ENCODE data around the gene HSF5. TPM values are rescaled to one million over a fixed set of nuclear protein-coding genes. Genes with fewer than 3 reads are reported as not detected.

HSF5 gene
- total RNA-seq, 1 donor from 2014 or later, result 0.32 TPM

DNA sequence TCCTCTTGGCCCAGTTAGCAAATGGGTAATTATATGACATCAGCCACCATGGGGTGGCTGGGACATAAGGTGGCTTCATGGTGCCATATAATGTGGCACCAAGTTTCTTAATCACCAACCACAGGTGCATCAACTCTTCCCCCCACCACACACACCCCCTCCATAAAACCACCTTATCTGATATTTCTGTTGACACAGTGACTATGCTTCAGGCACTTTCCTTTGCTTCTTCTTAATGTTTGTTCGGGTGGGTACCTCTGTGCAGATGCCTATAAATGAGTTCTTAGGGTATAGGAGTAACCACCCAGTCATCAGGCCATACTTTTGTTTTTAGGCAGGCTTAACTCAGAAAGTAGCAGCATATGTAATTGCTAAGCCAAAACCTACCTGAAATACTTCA lies 100.4 kb downstream of the HSF5 start:
- Histone ChIP-seq H3K4me1 (peaks cover 32% of the 10 kb centered on the region), H3K27ac (no peak overlapping the region), H3K36me3 (no peaks in the 10 kb centered on the region), H3K27me3 (ENCODE audit: low read depth) (no peaks in the 10 kb centered on the region), H3K4me3 (no peak overlapping the region), H3K9me3 (no peaks in the 10 kb centered on the region)
- intact Hi-C loops (cut with DNase I), result no loop called here
- DNase-seq (no peak), ATAC-seq (peak in 1 of 2 donors; percentile 28)
- TF ChIP-seq, protein P1, sequence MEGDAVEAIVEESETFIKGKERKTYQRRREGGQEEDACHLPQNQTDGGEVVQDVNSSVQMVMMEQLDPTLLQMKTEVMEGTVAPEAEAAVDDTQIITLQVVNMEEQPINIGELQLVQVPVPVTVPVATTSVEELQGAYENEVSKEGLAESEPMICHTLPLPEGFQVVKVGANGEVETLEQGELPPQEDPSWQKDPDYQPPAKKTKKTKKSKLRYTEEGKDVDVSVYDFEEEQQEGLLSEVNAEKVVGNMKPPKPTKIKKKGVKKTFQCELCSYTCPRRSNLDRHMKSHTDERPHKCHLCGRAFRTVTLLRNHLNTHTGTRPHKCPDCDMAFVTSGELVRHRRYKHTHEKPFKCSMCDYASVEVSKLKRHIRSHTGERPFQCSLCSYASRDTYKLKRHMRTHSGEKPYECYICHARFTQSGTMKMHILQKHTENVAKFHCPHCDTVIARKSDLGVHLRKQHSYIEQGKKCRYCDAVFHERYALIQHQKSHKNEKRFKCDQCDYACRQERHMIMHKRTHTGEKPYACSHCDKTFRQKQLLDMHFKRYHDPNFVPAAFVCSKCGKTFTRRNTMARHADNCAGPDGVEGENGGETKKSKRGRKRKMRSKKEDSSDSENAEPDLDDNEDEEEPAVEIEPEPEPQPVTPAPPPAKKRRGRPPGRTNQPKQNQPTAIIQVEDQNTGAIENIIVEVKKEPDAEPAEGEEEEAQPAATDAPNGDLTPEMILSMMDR (IDR thresholded peaks at IDR 0.05), result no peak

DNA sequence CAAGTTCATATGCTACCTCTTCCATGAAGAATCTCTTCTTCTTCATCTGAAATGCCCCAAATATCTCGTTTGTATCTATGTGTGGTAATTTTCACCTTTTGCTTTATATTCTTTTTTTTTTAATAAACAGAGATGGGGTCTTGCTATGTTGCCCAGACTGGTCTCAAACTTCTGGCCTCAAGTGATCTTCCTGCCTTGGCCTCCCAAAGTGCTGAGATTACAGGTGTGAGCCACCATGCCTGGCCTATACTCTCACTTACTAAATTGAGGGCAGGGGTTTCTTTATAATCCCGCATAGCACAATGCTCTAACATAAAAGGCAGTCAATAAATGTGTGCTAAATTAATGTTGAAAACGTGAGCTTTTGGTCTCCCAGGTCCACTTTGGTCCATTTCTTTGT lies 101.5 kb downstream of the HSF5 start:
- no peak overlapping the region for H3K4me3 ChIP-seq
- intact Hi-C loops (cut with DNase I), result no loop called here
- no peaks in the 10 kb centered on the region for H3K27me3 ChIP-seq (ENCODE audit: low read depth)
- no peaks in the 10 kb centered on the region for H3K36me3 ChIP-seq
- ATAC-seq, result no peak
- no peak overlapping the region for H3K27ac ChIP-seq
- peaks cover 37% of the 10 kb centered on the region for H3K4me1 ChIP-seq
- no peak for DNase-seq
- no peaks in the 10 kb centered on the region for H3K9me3 ChIP-seq
- TF ChIP-seq, protein P1 (IDR thresholded peaks at IDR 0.05), result no peak

DNA sequence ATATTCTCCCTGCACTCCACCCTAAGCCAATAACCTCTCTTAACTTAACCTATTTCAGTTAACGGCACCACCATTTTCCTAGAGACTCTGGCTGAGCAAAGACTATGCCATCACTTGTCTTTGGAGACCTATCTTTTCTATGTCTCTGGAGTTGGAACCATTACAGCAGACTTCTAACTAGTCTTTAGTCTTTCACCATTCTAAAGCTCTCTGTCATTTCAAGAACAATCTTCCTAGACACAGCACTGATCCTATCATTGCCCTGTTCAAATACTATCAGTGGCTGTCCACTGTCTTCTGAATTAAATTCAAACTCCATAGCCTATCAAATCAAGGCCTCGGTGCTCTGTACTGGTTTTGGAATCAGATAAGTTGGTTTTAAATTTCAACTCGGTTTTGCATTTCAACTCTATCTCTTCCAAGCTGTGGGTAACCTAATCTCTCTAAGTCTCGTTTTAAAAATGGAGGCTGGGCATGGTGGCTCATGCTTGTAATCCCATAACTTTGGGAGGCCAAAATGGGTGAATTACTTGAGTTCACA lies 102.8 kb downstream of the HSF5 start:
- no peak overlapping the region for H3K27ac ChIP-seq
- TF ChIP-seq, protein P1 (IDR thresholded peaks at IDR 0.05), result no peak
- H3K4me3 ChIP-seq, result no peak overlapping the region
- H3K4me1 ChIP-seq, result peaks cover 41% of the 10 kb centered on the region
- intact Hi-C loops (cut with DNase I), result no loop called here
- H3K9me3 ChIP-seq, result no peaks in the 10 kb centered on the region
- no peaks in the 10 kb centered on the region for H3K36me3 ChIP-seq
- ATAC-seq (no peak), DNase-seq (no peak)
- H3K27me3 ChIP-seq (ENCODE audit: low read depth), result no peaks in the 10 kb centered on the region

DNA sequence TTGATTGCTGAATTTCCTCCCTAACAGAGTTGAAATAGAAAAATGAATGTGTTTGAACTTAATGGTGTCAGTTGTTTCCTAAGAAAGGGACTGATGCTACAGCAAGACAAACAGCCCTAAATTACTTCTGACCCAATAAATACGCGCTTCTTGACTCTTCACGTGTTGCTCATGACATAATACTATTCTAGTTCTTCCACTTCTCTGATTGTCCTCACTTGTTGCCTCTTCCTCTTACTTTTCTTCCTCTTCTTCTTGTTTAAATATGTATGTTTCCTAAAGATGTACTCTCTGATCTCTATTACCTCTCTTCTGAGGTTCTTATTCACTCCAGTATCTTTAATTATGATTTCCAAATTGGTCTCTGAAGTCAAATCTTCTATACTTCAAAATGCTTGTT lies 103.3 kb downstream of the HSF5 start:
- H3K4me1 ChIP-seq, result peaks cover 43% of the 10 kb centered on the region
- intact Hi-C loops (cut with DNase I), result no loop called here

DNA sequence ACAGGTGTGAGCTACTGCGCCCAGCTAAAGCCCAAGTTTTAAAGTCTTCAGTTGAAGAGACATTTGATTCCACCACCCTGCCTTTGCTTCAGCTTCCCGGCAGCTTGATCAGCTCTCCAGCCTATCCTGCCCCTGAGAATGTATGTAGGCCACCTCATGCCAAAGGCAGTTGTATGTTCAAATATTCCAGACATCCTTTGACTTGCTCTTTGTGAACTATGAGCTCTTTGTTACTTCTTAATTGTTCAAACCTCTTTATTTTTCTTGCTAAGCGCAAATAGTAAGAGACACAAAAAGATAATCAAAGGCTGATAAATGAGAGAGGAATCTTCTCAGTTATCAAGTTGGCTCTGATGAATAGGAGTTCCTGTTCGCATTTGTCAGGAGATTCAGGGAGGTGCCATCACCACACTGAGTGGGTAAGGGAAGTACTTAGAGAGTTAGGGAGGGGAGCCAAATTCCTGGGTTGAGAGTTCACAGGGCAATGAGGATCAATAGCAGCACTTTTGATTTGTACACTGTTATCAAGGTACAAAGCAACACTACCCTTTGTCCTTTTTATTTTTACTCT lies 104.2 kb downstream of the HSF5 start:
- Histone ChIP-seq H3K36me3 (no peaks in the 10 kb centered on the region), H3K4me3 (no peak overlapping the region), H3K9me3 (no peaks in the 10 kb centered on the region), H3K27me3 (ENCODE audit: low read depth) (no peaks in the 10 kb centered on the region), H3K27ac (no peak overlapping the region), H3K4me1 (peaks cover 46% of the 10 kb centered on the region)
- no peak for DNase-seq
- TF ChIP-seq, protein P1 (IDR thresholded peaks at IDR 0.05), result no peak
- intact Hi-C loops (cut with DNase I), result no loop called here
- ATAC-seq, result no peak

More for the DNA sequence above, 103.3 kb downstream of the HSF5 start:
- Histone ChIP-seq H3K4me3 (no peak overlapping the region), H3K36me3 (no peaks in the 10 kb centered on the region), H3K9me3 (no peaks in the 10 kb centered on the region), H3K27me3 (ENCODE audit: low read depth) (no peaks in the 10 kb centered on the region), H3K27ac (no peak overlapping the region)
- ATAC-seq (peak in 1 of 2 donors; percentile 49), DNase-seq (no peak)
- TF ChIP-seq, protein P1 (IDR thresholded peaks at IDR 0.05), result no peak
